H9 (cell line): ENCODE results near the gene DIAPH2. TPM values are rescaled to one million over a fixed set of nuclear protein-coding genes. Genes with fewer than 3 reads are reported as not detected.

ENCODE experiments used
- DNase-seq: peaks from one replicate; pipeline ENCODE4 v3.0.0-alpha.2; 2017
- H2AFZ ChIP-seq: one replicate; pipeline ENCODE4 v1.6.1; 2013; ENCODE audit warnings: mild to moderate bottlenecking, low read length, control low read depth, moderate library complexity
- H2AK5ac ChIP-seq: 2 replicates; pipeline ENCODE4 v1.6.1; 2013; ENCODE audit warnings: low read length, control low read depth, mixed read lengths; ENCODE audit not compliant: insufficient read length
- H2BK120ac ChIP-seq: one replicate; pipeline ENCODE4 v1.6.1; 2013; ENCODE audit warnings: low read depth, mild to moderate bottlenecking, low read length, control low read depth, inconsistent platforms; ENCODE audit not compliant: poor library complexity, severe bottlenecking
- H2BK12ac ChIP-seq: 2 replicates; pipeline ENCODE4 v1.6.1; 2013; ENCODE audit warnings: low read length, control low read depth, mixed read lengths, low read depth; ENCODE audit not compliant: insufficient read length
- H2BK15ac ChIP-seq: 2 replicates; pipeline ENCODE4 v1.6.1; 2013; ENCODE audit warnings: low read depth, low read length, control low read depth
- H2BK20ac ChIP-seq: one replicate; pipeline ENCODE4 v1.6.1; 2013; ENCODE audit warnings: low read depth, mild to moderate bottlenecking, low read length, control low read depth, inconsistent platforms; ENCODE audit not compliant: poor library complexity, severe bottlenecking
- H2BK5ac ChIP-seq: 2 replicates; pipeline ENCODE4 v1.6.1; 2013; ENCODE audit warnings: low read length, control low read depth, mixed read lengths; ENCODE audit not compliant: insufficient read length
- H3K14ac ChIP-seq: 2 replicates; pipeline ENCODE4 v1.6.1; 2013; ENCODE audit warnings: low read length, control low read depth; ENCODE audit not compliant: insufficient read depth
- H3K18ac ChIP-seq: 2 replicates; pipeline ENCODE4 v1.6.1; 2013; ENCODE audit warnings: low read depth, mild to moderate bottlenecking, mixed read lengths, low read length, control low read depth; ENCODE audit not compliant: insufficient read length
- H3K23ac ChIP-seq: 2 replicates; pipeline ENCODE4 v1.6.1; 2013; ENCODE audit warnings: low read length, control low read depth, mixed read lengths, low read depth; ENCODE audit not compliant: insufficient read length
- H3K23me2 ChIP-seq: 2 replicates; pipeline ENCODE4 v1.6.1; 2013; ENCODE audit warnings: low read depth, mild to moderate bottlenecking, mixed read lengths, low read length, control low read depth; ENCODE audit not compliant: insufficient read length, poor library complexity, severe bottlenecking
- H3K27ac ChIP-seq: 2 replicates; pipeline ENCODE4 v1.5.1; 2013; ENCODE audit warnings: low read length, control low read depth, mixed read lengths, low read depth; ENCODE audit not compliant: insufficient read length
- H3K27me3 ChIP-seq: 2 replicates; pipeline ENCODE4 v1.6.1; 2013; ENCODE audit warnings: low read length, control low read depth, inconsistent platforms; ENCODE audit not compliant: insufficient read depth
- H3K4ac ChIP-seq: 2 replicates; pipeline ENCODE4 v1.6.1; 2013; ENCODE audit warnings: low read depth, mild to moderate bottlenecking, control low read depth, inconsistent platforms, low read length, moderate library complexity
- H3K4me1 ChIP-seq: 2 replicates; pipeline ENCODE4 v1.6.1; 2013; ENCODE audit warnings: low read length, control low read depth, inconsistent platforms; ENCODE audit not compliant: insufficient read depth
- H3K4me2 ChIP-seq: 2 replicates; pipeline ENCODE4 v1.6.1; 2013; ENCODE audit warnings: low read length, control low read depth, mixed read lengths; ENCODE audit not compliant: insufficient read length, insufficient read depth
- H3K56ac ChIP-seq: 2 replicates; pipeline ENCODE4 v1.6.1; 2013; ENCODE audit warnings: low read depth, mild to moderate bottlenecking, mixed read lengths, low read length, control low read depth; ENCODE audit not compliant: insufficient read length
- H3K79me1 ChIP-seq: 2 replicates; pipeline ENCODE4 v1.6.1; 2013; ENCODE audit warnings: low read depth, mild to moderate bottlenecking, moderate library complexity, low read length, control low read depth, inconsistent platforms; ENCODE audit not compliant: insufficient read depth, poor library complexity, severe bottlenecking
- H3K79me2 ChIP-seq: 2 replicates; pipeline ENCODE4 v1.6.1; 2013; ENCODE audit warnings: low read length, control low read depth, inconsistent platforms; ENCODE audit not compliant: insufficient read depth
- H3K9ac ChIP-seq: 2 replicates; pipeline ENCODE4 v1.6.1; 2013; ENCODE audit warnings: low read length, control low read depth, mixed read lengths; ENCODE audit not compliant: insufficient read length; ENCODE audit errors: extremely low read depth
- H3K9me3 ChIP-seq: one replicate; pipeline ENCODE4 v1.6.1; 2013; ENCODE audit warnings: low read depth, low read length, inconsistent platforms; ENCODE audit not compliant: control insufficient read depth
- H3T11ph ChIP-seq: one replicate; pipeline ENCODE4 v1.6.1; 2013; ENCODE audit warnings: mild to moderate bottlenecking, low read length, control low read depth, inconsistent platforms
- H4K20me1 ChIP-seq: one replicate; pipeline ENCODE4 v1.6.1; 2013; ENCODE audit not compliant: control insufficient read depth, insufficient read length, insufficient read depth
- H4K5ac ChIP-seq: 2 replicates; pipeline ENCODE4 v1.6.1; 2013; ENCODE audit warnings: low read depth, mild to moderate bottlenecking, mixed read lengths, low read length, control low read depth; ENCODE audit not compliant: insufficient read length
- H4K8ac ChIP-seq: replicated peaks from 2 replicates; pipeline ENCODE4 v1.6.1; 2013; ENCODE audit warnings: low read length, control low read depth, mixed read lengths, low read depth; ENCODE audit not compliant: insufficient read length
- H4K91ac ChIP-seq: 2 replicates; pipeline ENCODE4 v1.6.1; 2013; ENCODE audit warnings: low read depth, mild to moderate bottlenecking, moderate library complexity, mixed read lengths, low read length, control low read depth; ENCODE audit not compliant: insufficient read length
- H3K27ac Mint-ChIP-seq, 3 experiments: 2 replicates in 2 of 3; 3 replicates in 1 of 3; pipeline ENCODE4 v1.8.0; 2020 to 2021; ENCODE audit warnings: mixed read lengths in 3 of 3, mild to moderate bottlenecking in 1 of 3, moderate library complexity in 1 of 3
- H3K27me3 Mint-ChIP-seq: 2 replicates; pipeline ENCODE4 v1.8.0; 2021; ENCODE audit warnings: low read depth, mild to moderate bottlenecking, moderate library complexity, mixed read lengths
- H3K36me3 Mint-ChIP-seq, 3 experiments: 2 replicates in 2 of 3; 3 replicates in 1 of 3; pipeline ENCODE4 v1.8.0; 2020 to 2021; ENCODE audit warnings: low read depth in 3 of 3, mixed read lengths in 3 of 3; ENCODE audit not compliant: insufficient read depth in 1 of 3
- H3K4me1 Mint-ChIP-seq, 2 experiments: 2 replicates each; pipeline ENCODE4 v1.8.0; 2020; ENCODE audit warnings: mixed read lengths in 2 of 2
- H3K4me3 Mint-ChIP-seq, 2 experiments: 2 replicates in 1 of 2; 3 replicates in 1 of 2; pipeline ENCODE4 v1.8.0; 2020 to 2021; ENCODE audit warnings: mild to moderate bottlenecking in 2 of 2, mixed read lengths in 2 of 2, moderate library complexity in 1 of 2
- H3K9me3 Mint-ChIP-seq, 2 experiments: 2 replicates in 1 of 2; 3 replicates in 1 of 2; pipeline ENCODE4 v1.8.0; 2020; ENCODE audit warnings: mild to moderate bottlenecking in 2 of 2, mixed read lengths in 2 of 2, moderate library complexity in 1 of 2
- WGBS: extraction: QIAGEN DNeasy Blood & Tissue Kit; methylation state at CpG from one replicate; pipeline ENCODE4 v1.1.7; 2013; ENCODE audit warnings: missing lambda C conversion rate, low lambda C conversion rate, mixed read lengths; ENCODE audit not compliant: insufficient read length; ENCODE audit errors: extremely low coverage; 5-methylcytosine and 5-hydroxymethylcytosine counted together
- total RNA-seq: library from RNA; stranded (reverse); gene quantifications from 2 replicates; pipeline ENCODE4 v1.2.1, GENCODE V29; 2021
- TF ChIP-seq, protein P1 (sequence below): fragments of 200-600 bp; sonication (generic); conservative IDR thresholded peaks from 3 replicates; pipeline ENCODE4 v1.8.0; 2021; ENCODE audit warnings: antibody characterized with exemption, mild to moderate bottlenecking

DIAPH2 gene
- total RNA-seq, 1 experiment from 2014 or later: 45.4 TPM

DNA sequence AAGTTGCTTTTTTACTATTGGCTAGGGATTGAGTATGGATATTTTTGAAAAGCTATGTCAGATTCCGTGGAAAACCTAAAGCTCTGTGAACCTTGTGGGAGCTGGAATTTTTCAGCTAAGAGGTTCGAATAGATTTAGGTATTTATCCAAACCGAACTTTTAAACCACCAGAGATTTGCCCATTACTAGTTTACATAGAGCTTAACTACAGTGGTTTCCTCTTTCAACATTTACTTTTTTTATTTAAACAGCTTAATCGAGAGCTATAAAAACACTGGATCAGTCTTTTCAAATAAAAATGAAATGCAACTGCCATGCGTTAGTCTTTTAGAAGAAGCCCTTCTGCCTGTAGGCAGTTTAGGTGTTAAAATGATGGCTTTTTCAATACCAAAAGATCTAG is 576.0 kb downstream of the DIAPH2 start:
- Mint-ChIP-seq H3K4me3 (no peak overlapping the region), H3K9me3 (no peaks in the 10 kb centered on the region), H3K36me3 (peaks cover 0 to 4% (median 1%) of the 10 kb centered on the region in 3 experiments; a peak in 3 of 7 replicates), H3K4me1 (peaks cover 6 to 7% of the 10 kb centered on the region in 2 experiments), H3K27me3 (no peaks in the 10 kb centered on the region), H3K27ac (no peak overlapping the region)
- no CpG with 5 or more reads among the region's 5 CpGs for WGBS
- no peak overlapping the region for H2AFZ ChIP-seq
- H3K79me2 ChIP-seq: no peaks in the 10 kb centered on the region
- H3K14ac ChIP-seq: no peak overlapping the region
- no peak overlapping the region for H3K18ac ChIP-seq
- no peaks in the 10 kb centered on the region for H3K27me3 ChIP-seq
- no peak overlapping the region for H2BK15ac ChIP-seq
- no peaks in the 10 kb centered on the region for H3K9me3 ChIP-seq
- H3K23me2 ChIP-seq: no peaks in the 10 kb centered on the region
- H3T11ph ChIP-seq: no peak overlapping the region
- H3K27ac ChIP-seq: no peak overlapping the region
- no peak overlapping the region for H3K23ac ChIP-seq
- no peaks in the 10 kb centered on the region; the same call in 1 of the 2 replicates for H3K4me1 ChIP-seq
- H3K4ac ChIP-seq: no peak overlapping the region
- no peak overlapping the region for H4K91ac ChIP-seq
- DNase-seq: no peak
- H3K56ac ChIP-seq: no peak overlapping the region
- H2AK5ac ChIP-seq: no peak overlapping the region
- no peak overlapping the region for H2BK12ac ChIP-seq
- no peak overlapping the region for H3K9ac ChIP-seq
- H3K4me2 ChIP-seq: no peak overlapping the region
- no peaks in the 10 kb centered on the region for H4K20me1 ChIP-seq
- no peak overlapping the region for H2BK20ac ChIP-seq
- TF ChIP-seq, protein P1, sequence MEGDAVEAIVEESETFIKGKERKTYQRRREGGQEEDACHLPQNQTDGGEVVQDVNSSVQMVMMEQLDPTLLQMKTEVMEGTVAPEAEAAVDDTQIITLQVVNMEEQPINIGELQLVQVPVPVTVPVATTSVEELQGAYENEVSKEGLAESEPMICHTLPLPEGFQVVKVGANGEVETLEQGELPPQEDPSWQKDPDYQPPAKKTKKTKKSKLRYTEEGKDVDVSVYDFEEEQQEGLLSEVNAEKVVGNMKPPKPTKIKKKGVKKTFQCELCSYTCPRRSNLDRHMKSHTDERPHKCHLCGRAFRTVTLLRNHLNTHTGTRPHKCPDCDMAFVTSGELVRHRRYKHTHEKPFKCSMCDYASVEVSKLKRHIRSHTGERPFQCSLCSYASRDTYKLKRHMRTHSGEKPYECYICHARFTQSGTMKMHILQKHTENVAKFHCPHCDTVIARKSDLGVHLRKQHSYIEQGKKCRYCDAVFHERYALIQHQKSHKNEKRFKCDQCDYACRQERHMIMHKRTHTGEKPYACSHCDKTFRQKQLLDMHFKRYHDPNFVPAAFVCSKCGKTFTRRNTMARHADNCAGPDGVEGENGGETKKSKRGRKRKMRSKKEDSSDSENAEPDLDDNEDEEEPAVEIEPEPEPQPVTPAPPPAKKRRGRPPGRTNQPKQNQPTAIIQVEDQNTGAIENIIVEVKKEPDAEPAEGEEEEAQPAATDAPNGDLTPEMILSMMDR: no peak
- no peak overlapping the region for H4K5ac ChIP-seq
- H2BK120ac ChIP-seq: no peak overlapping the region
- H2BK5ac ChIP-seq: no peak overlapping the region
- no peaks in the 10 kb centered on the region for H3K79me1 ChIP-seq
- H4K8ac ChIP-seq: no peak overlapping the region
